ENCODE results near the gene SLC35C1.
A peak's percentile ranks its signal among the peaks of the same experiment; 100 is the strongest.
"Not testable (repeated sequence)": the region's sequence is repeated elsewhere in the genome, so short reads cannot be mapped to it uniquely, and the experiment has no call there.

Gene SLC35C1

DNA sequence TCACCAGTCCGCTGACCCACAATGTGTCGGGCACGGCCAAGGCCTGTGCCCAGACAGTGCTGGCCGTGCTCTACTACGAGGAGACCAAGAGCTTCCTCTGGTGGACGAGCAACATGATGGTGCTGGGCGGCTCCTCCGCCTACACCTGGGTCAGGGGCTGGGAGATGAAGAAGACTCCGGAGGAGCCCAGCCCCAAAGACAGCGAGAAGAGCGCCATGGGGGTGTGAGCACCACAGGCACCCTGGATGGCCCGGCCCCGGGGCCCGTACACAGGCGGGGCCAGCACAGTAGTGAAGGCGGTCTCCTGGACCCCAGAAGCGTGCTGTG, 6.1 kb downstream of the SLC35C1 start:
- no peak for DNase-seq (ENCODE audit: low read depth in 2 of 2)

DNA sequence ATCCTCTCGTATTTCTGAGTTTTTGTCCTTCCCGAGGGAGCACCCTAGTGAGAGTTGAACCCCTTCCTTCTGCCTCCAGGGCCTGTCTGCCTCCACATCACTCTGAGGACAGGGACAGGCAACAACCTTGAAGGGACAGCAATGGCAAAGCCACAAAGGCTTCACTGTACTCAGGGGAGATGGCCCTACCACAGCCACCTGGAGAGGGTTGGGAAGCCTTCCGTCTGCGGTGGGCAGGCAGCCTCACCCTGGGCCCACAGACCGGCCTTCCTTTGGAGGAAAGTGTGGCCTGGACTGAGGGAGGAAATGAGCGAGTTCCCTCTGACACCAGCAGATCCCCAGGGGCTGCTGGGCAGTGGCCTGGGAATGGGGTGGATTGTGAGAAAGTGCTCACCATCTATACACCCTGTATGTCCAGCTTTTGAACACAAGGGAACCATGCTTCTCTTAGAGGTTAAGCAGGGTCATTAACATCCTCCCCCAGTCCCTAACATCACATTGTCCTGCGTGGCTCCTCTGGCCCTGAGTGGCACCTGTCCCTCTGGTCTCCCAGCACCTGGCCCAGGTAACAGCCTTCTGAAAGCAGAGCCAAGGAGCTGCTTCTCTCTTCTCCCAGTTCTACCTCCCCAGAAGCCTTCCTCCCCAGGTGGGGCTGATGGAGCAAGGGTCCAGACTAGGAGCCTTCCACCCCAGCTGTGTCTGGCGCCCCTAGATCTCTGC, 6.8 kb downstream of the SLC35C1 start:
- DNase-seq (ENCODE audit: low read depth in 2 of 2) = no peak

DNA sequence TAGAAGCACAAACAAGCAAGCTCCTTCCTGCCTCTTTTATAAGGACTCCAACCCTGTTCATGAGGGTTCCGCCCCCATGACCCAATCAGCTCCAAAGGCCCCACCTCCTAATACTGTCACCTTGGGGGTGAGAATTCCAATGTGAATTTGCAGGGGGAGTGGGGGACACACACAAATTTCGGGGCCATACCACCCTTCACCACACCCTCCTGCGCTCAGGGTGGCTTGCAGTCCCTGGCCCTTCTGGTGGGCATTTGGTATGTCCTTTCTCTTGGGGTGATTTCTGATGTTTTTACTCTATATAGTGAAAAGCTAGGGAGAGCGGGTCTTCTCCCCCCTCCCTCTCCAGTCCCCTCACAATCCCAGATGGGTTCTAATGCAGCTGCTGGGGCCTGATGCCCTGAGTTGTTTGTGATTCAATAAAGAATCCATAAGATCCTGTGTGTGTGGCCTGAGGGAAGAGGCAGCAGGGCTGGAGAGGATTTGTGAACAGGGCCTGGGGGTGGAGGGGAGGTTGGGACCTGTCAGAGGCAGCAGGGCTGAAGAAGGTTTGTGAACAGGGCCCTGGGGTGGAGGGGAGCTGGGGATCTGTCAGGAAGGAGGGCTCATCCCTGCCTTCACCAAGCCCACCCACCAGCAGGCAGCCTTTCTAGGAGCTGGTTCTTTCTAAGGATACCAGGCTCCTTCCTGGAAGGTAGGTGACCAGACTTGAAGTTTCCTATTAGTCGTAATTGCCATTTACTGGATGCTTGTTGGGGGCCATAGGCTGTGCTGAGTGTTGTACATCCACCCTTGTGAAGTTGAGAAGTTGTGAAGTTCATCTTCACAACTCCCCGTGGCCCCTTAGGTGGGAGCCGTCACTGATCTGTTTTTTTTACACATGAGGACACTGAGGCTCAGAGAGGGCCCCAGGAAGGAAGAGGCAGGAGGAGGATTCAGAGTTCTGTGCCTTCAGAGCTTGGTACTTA, 7.9 kb downstream of the SLC35C1 start:
- DNase-seq (ENCODE audit: low read depth in 2 of 2) = no peak

DNA sequence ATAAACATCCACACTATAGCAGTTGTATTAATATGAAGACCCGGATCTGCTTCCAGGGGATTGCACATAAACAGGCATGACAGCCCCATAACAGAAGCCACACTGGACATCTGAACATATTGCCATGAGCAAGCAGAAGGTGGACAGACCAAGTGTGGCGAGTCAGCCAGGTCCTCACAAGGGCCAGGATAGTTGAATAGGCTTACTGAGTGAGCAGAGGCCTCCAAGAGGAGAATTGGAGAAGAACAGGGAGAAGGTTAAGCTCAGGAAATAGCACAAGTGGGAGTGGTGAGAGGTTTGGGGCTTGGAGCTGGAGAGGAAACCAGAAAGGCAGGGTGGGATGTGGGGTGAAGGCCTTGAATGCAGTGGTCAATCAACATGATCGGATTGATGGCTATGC, 10.8 kb downstream of the SLC35C1 start:
- DNase-seq (ENCODE audit: low read depth in 2 of 2) = no peak

GRCh38 chr11:45816614-45817013, 11.7 kb downstream of the SLC35C1 start:
- no peak for DNase-seq (ENCODE audit: low read depth in 2 of 2)

GRCh38 chr11:45817191-45817590, 12.2 kb downstream of the SLC35C1 start:
- DNase-seq (ENCODE audit: low read depth in 2 of 2) = no peak

DNA sequence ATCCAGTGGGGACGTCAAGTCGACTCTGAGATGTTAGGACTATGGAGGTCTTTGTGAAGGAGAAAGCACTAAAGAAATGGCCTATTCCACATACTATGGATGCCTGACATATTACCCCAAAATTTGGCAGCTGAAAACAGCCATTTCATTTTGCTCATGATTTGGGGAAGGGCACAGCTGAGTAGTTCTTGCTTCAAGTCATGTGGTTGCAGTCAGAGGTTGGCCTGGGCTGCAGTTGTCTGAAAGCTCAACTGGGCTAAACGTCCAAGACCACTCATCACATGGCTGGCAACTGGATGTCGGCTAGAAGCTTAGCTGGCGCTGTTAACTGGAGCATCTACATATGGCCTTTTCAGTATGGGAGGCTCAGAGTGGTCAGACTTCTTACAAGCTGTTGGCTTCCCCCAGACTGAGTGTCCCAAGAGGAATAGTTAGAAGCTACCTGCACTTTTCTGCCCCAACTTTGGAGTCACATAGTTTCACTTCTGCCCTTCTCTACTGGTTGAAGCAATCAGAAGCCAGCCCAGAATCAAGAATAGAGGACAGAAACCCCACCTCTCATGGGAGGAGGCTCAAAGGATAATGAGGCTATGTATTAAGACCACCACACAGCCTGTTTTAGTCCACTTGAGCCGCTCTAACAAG, 14.1 kb downstream of the SLC35C1 start:
- DNase-seq (ENCODE audit: low read depth in 2 of 2) = no peak

DNA sequence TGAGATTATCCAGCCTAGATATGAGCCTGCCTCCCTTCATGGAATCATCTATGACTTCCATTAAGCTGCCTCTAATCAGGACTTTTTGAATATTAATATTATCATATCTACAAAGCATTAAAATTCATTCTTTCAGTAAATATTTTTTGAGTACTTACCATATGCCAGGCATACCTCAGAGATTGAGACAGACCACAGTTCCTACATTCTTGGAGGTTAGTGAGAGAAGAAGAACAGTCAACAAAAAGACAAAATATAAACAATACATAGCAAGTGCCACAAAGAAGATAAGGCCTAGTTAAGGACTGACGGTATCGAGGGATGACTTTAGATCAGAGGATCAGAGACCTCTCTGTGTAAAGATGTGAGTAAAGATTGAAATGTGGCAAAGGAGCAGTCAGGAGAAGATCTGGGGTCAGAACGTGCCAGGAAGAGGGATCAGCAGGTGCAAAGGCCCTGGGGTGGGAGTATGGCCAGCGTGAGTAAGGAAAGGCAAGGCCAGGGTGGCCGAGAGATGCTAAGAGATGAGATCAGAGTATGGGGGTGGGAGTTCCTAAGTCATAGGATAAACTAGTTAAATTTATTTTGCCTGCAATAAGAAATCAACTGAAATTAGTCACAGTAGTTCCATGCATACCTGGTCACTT, 15.4 kb downstream of the SLC35C1 start:
- no peak for DNase-seq (ENCODE audit: low read depth in 2 of 2)

GRCh38 chr11:45826492-45826891, 21.5 kb downstream of the SLC35C1 start:
- DNase-seq (ENCODE audit: low read depth in 2 of 2) = not testable (repeated sequence)

DNA sequence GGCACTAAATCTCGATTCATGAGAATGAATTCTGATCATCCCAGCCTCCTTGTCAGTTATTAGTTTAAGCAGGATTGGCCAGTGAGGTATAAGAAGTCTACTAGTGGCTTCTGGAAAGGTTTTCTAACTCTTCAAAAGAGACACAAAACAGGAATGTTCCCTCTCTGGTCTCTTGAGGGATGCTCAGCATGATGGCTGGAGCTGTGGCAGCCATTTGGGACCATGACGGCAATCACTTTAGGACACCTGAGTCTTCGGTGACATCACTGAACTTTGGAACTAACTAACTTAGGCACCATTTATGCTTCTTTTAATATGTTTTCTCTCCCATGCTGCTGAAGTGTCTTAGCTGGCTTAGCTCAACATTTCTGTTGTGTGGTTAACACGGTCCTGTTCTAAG, 22.2 kb downstream of the SLC35C1 start:
- DNase-seq (ENCODE audit: low read depth in 2 of 2) = no peak

GRCh38 chr11:45828996-45829395, 24.0 kb downstream of the SLC35C1 start:
- DNase-seq (ENCODE audit: low read depth in 2 of 2) = no peak

DNA sequence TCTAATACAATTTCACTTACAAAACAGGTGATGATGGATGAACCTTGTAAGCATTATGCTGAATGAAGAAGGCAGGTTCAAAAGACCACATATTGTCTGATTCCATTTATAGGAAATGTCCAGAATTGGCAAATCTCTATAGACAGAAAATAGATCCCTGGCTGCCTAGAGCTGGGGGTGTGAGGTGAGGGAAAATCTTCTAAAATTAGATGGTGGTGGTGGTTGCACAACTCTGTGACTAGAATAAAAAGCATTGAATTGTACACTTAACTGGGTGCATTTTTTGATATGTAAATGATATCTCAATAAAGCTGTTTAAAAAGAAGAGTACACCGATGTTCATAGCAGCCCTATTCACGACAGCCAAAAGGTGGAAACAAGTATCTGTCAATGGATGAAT, 25.6 kb downstream of the SLC35C1 start:
- DNase-seq (ENCODE audit: low read depth in 2 of 2) = no peak

DNA sequence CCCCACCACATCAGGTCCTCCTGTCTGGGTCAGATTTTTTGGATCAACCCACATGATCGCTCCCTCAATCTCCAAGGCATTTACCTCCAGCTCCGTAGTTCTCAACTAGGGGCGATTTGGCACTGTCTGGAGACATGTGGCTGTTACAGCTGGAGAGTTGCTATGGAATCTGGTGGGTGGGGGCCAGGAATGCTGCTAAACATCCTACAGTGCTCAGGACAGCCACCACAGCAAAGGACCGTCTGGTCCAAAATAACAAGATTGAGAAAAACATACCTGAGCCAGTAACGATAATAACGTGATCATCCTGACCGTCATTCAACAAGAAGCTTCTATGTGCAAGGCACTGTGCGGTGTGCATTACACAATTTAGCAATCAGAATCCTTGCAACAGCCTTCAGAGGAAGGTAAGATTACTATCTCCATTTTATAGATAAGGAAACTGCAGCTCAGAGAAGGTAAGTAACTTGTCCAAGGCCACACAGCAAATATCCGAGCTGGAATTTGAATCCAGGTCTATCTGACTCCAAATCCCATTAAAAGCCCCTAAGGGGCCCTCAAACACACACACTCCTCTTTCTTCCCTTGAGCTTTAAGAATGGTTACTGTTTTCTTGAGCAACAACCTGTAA, 28.0 kb downstream of the SLC35C1 start:
- DNase-seq (ENCODE audit: low read depth in 2 of 2) = no peak

DNA sequence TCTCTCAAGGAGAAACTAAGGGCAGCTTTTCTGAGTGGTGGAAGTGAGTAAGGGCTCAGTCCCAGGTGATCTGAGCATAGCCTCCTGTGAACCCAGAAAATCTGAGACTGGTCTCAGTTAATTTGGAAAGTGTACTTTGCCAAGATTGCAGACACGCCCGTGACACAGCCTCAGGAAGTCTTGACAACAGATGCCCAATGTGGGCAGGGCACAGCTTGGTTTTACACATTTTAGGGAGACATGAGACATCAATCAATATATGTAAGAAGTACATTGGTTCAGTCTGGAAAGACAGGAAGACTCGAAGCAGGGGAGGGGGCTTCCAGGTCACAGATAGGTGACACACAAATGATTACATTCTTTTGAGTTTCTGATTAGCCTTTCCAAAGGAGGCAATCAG, 28.8 kb downstream of the SLC35C1 start:
- DNase-seq (ENCODE audit: low read depth in 2 of 2) = no peak

DNA sequence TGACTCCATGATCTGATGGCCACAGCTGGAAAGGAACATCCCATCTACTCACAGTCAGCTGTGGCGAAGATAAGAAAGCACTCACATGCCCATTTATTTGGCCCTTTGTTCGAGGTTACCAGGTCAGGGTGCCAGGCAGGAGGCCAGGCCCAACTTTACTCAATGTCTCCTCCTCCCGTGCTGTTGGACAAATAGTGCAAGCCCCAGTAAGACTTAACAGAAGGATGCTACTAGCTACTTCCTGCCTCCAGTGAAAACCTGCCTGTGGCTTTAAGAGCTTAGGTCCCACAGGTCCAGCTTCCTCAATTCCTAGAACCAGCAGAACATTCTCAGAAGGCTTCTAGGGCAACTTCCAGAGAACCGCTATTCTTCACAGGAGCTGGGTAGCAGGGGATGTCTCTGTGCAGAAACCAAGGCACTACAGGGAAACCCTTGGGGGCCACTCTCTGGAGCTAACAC, 29.4 kb downstream of the SLC35C1 start:
- DNase-seq (ENCODE audit: low read depth in 2 of 2) = no peak

DNA sequence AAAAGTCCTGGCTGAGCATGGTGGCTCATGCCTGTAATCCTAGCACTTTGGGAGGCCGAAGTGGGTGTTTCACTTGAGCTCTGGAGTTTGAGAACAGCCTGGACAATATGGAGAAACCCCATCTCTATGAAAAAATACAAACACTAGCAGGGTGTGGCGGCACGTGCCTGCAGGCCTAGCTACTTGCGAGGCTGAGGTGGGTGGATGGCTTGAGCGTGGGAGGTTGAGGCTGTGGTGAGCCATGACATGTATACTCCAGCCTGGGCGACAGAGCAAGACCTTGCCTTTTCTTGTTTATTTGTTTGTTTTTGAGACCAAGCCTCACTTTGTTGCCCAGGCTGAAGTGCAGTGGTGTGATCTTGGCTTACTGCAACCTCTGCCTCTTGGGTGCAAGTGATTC, 34.3 kb downstream of the SLC35C1 start:
- DNase-seq (ENCODE audit: low read depth in 2 of 2) = no peak

DNA sequence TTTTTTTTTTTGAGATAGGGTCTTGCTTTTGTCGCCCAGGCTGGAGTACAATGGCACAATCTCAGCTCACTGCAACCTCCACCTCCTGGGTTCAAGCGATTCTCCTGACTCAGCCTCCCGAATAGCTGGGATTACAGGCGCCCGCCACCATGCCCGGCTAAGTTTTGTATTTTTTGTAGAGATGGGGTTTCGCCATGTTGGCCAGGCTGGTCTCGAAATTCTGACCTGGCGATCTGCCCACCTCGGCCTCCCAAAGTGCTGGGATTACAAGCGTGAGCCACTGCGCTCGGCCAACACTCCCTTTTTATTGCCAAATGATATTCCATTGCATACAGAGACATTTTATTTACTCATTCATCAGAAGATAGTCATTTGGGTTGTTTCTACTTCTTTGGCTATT, 35.3 kb downstream of the SLC35C1 start:
- DNase-seq (ENCODE audit: low read depth in 2 of 2) = not testable (repeated sequence)

GRCh38 chr11:45843158-45843924, 38.4 kb downstream of the SLC35C1 start:
- DNase-seq (ENCODE audit: low read depth in 2 of 2) = peak; percentile 76 to 84

DNA sequence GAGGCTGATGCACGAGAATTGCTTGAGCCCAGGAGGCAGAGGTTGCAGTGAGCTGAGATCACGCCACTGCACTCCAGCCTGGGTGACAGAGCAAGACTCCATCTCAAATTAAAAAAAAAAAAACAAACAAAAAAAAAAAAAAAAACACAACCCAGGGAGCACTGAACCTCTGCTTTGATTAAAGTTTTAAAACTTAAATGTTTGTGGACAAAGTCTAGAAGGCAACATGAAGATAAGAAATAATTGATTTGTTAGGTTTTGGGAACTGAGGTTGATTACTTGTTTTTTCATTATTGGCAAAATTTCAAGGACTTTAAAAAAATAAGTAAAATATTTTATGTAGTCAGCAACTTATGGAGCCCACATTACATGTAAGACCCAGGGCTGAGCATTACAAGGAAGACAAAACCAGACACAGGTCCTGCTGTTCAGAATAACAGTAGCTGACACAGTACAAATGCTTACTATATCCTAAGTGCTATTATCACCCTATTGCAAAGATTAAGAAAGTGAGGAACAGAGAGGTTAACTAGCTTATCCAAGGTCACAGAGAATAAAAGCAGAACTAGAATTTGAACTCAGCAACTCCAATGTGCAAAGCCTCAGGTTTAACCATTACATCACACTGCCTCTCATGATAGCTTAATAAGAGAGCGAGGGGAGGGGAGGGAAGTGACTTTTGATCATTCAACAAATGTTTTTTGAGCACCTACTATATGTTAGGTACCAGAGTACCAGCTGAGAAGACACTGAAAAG, 40.1 kb downstream of the SLC35C1 start:
- no peak for DNase-seq (ENCODE audit: low read depth in 2 of 2)

DNA sequence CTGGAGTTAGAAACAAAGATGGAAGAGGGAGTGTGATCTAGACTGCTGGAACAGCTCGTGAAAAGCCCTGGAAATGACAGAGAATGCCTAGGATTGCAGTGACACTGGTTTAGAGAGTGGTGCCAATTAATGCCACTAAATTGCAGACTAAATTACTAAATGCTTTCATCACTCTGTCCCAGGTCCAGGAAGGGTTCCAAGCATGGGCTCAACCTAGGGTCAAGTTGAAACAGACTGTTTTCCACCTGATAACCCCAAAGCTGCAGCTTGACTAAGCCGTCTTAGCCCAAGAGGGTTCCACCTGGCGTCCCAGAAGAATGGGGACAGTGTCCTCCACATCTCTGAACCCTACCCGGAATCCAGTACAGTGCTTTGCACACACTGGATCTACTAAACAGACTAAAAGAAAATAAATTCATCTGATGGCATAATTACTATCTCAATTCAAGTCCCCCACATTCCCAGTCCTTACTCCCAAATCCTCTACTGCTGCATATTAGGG, 41.3 kb downstream of the SLC35C1 start:
- DNase-seq (ENCODE audit: low read depth in 2 of 2) = no peak

Data from activated CD4-positive, alpha-beta T cell treated with anti-CD3 and anti-CD28 coated beads for 24 hours (primary cell).